Measurements from ENCODE around the gene CCDC87.

The CCDC87 gene

DNA sequence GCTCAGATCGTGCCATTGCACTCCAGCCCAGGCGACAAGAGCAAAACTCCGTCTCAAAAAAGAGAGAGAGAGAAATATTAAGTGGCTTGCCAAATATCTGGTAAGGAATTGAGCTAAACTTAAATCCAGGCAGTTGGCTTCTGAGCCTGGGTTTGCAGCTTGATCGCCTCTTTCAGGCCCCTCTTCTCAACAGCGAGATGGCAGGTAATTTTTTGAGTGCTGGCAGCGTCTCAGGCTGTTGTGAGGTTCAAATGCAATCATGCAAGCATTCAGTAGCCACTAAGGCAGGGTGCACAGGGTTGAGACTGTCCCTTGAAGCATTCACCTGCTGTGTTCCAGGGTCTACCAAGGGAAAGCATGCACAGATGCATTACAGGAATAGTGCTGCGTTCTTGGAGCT, 23.8 kb downstream of the CCDC87 start:
- Histone ChIP-seq H3K4me1 (ENCODE audit: control insufficient read depth, low read depth, low read length) (peaks cover 25% of the 10 kb centered on the region), H3K36me3 (ENCODE audit: control insufficient read depth, low read depth, low read length) (no peaks in the 10 kb centered on the region), H3K4me3 (ENCODE audit: low read length) (no peak overlapping the region), H3K9me3 (ENCODE audit: control insufficient read depth, low read depth, low read length) (no peaks in the 10 kb centered on the region), H3K27ac (ENCODE audit: low read length) (peak overlapping the region; percentile 22), H3K9ac (ENCODE audit: low read length) (no peak overlapping the region), H3K27me3 (ENCODE audit: control insufficient read depth, insufficient read depth, low read length) (no peaks in the 10 kb centered on the region)

DNA sequence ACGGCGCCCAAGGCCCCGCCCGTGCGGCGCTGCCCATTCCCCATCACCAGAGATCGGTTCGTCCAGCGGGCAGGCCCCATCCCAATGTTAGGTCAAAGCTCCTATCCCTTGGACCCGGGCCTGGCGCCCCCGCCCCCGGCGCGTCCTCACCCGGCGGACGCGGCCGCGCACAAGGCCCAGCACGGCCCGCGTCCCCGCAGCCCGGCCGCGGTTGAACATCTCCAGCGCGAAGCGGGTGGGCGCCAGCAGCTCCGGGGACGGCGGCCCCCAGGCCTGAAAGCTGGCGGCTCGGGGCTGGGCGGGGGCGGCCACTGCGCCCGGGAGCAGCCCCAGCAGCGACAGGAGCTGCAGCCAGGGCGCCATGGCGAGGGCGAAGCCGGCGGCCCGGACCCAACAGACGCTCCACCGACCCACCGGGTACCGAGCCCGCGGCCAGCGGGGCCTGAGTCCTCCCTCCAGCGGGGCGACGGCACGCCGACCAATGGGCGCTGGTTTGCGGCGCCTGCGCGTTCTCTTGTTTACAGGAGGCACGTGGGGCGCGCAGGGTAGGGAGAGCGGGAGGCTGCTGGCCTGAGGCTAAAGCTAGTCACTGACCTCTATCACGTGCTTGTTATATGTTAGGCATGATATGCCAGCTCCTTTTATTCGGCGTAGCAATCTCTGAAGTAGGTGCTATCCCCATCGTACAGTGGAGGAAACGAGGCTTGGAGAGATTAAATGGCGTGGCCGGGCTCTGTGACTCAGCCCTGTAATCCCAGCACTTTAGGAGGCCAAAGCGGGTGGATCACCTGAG, 24.5 kb downstream of the CCDC87 start, which contains the start of gene CTSF:
TSS of gene CTSF (minus strand) at position 483 of the 793 bp plus-strand sequence. CDS start at position 363, 120 bp downstream.
- Histone ChIP-seq H3K4me1 (ENCODE audit: control insufficient read depth, low read depth, low read length) (peaks cover 25% of the 10 kb centered on the region), H3K27ac (ENCODE audit: low read length) (peak within 1 kb of the TSS; percentile 22), H3K36me3 (ENCODE audit: control insufficient read depth, low read depth, low read length) (peaks cover under 1% of the 10 kb centered on the region), H3K9me3 (ENCODE audit: control insufficient read depth, low read depth, low read length) (no peaks in the 10 kb centered on the region), H3K9ac (ENCODE audit: low read length) (no peak within 1 kb of the TSS), H3K27me3 (ENCODE audit: control insufficient read depth, insufficient read depth, low read length) (no peaks in the 10 kb centered on the region), H3K4me3 (ENCODE audit: low read length) (no peak within 1 kb of the TSS)

DNA sequence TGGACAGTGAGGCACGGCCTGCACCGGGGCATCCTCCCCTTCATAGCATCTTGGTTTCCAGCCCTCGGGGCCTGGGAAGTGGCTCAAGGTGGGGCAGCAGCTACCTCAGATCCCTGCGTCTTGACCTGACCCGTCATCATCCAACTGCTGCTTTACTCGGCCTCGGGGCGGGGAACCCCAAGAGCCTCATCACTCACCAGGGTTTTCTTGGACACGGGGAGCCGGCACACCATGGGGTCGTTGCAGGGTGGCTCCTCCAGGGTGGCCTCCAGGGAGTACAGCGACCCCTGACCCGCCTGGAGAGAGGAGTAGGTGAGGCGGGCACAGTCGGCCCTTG, 25.1 kb downstream of the CCDC87 start:
- Histone ChIP-seq H3K27me3 (ENCODE audit: control insufficient read depth, insufficient read depth, low read length) (no peaks in the 10 kb centered on the region), H3K36me3 (ENCODE audit: control insufficient read depth, low read depth, low read length) (peaks cover 5% of the 10 kb centered on the region), H3K27ac (ENCODE audit: low read length) (no peak overlapping the region), H3K4me1 (ENCODE audit: control insufficient read depth, low read depth, low read length) (peaks cover 25% of the 10 kb centered on the region), H3K9ac (ENCODE audit: low read length) (no peak overlapping the region), H3K9me3 (ENCODE audit: control insufficient read depth, low read depth, low read length) (no peaks in the 10 kb centered on the region), H3K4me3 (ENCODE audit: low read length) (no peak overlapping the region)

DNA sequence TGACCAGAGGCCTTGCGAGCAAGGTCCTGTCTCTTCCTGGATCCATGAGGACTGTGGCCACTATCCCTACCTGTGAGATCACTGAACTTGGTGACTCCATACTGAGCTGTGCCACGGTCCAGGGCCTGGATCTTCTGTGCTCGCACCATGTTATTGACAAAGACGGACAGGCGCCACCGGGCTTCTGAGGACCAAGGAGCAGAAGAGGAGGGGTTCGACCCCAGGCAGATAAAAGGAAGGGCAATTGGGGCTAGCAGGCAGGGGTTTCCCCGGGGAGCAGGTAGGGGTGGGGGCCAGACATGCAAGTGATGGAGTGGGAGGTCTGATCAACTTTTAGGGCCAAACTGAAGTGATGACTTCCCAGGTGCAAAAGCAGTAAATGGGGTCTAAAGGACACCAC, 26.6 kb downstream of the CCDC87 start:
- no peak overlapping the region for H3K27ac ChIP-seq (ENCODE audit: low read length)
- H3K4me1 ChIP-seq (ENCODE audit: control insufficient read depth, low read depth, low read length) = peaks cover 20% of the 10 kb centered on the region
- H3K36me3 ChIP-seq (ENCODE audit: control insufficient read depth, low read depth, low read length) = peaks cover 18% of the 10 kb centered on the region
- no peaks in the 10 kb centered on the region for H3K27me3 ChIP-seq (ENCODE audit: control insufficient read depth, insufficient read depth, low read length)
- H3K4me3 ChIP-seq (ENCODE audit: low read length) = no peak overlapping the region
- H3K9ac ChIP-seq (ENCODE audit: low read length) = no peak overlapping the region
- no peaks in the 10 kb centered on the region for H3K9me3 ChIP-seq (ENCODE audit: control insufficient read depth, low read depth, low read length)

DNA sequence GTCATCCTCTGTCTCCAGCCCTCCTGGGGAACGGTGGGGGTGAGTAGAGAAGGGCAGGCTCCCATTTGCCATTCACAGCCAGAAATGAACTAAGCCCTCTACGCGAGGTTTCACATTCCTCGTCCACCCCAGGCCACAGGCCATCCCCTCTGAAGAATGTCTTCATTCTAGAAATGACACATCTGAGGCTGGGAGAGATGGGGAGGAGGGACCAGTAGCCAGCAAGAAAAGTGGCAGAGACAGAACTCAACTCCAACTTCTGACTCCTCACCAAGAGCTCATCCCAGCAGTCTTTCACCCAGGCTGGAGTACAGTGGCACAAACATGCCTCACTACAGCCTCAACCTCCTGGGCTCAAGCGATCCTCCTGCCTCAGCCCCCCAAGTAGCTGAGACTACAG, 27.9 kb downstream of the CCDC87 start:
- Histone ChIP-seq H3K4me1 (ENCODE audit: control insufficient read depth, low read depth, low read length) (peaks cover 9% of the 10 kb centered on the region), H3K4me3 (ENCODE audit: low read length) (no peak overlapping the region), H3K9me3 (ENCODE audit: control insufficient read depth, low read depth, low read length) (no peaks in the 10 kb centered on the region), H3K9ac (ENCODE audit: low read length) (no peak overlapping the region), H3K27me3 (ENCODE audit: control insufficient read depth, insufficient read depth, low read length) (no peaks in the 10 kb centered on the region), H3K27ac (ENCODE audit: low read length) (no peak overlapping the region), H3K36me3 (ENCODE audit: control insufficient read depth, low read depth, low read length) (peaks cover 29% of the 10 kb centered on the region)

DNA sequence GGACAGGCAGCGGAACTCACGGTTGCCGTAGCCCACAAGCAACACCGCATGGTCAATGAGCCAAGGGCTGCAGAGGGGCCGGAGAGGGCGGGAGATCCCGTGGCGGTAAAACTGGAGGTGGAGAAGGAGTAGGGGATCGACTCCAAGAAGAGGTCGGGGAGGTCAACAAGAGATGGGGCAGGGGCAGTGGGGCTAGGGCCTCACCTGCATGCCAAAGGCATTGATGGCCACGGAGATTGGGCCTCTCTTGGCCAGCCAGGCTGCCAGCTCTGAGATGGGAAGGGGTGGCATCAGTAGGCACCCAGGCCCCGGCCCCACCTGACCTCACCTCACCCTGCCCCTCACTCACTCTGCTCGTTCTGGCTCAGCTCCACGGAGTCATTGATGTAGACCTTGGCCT, 28.3 kb downstream of the CCDC87 start:
- Histone ChIP-seq H3K4me1 (ENCODE audit: control insufficient read depth, low read depth, low read length) (peaks cover 5% of the 10 kb centered on the region), H3K9me3 (ENCODE audit: control insufficient read depth, low read depth, low read length) (no peaks in the 10 kb centered on the region), H3K9ac (ENCODE audit: low read length) (no peak overlapping the region), H3K4me3 (ENCODE audit: low read length) (no peak overlapping the region), H3K27me3 (ENCODE audit: control insufficient read depth, insufficient read depth, low read length) (no peaks in the 10 kb centered on the region), H3K36me3 (ENCODE audit: control insufficient read depth, low read depth, low read length) (peaks cover 29% of the 10 kb centered on the region), H3K27ac (ENCODE audit: low read length) (no peak overlapping the region)

DNA sequence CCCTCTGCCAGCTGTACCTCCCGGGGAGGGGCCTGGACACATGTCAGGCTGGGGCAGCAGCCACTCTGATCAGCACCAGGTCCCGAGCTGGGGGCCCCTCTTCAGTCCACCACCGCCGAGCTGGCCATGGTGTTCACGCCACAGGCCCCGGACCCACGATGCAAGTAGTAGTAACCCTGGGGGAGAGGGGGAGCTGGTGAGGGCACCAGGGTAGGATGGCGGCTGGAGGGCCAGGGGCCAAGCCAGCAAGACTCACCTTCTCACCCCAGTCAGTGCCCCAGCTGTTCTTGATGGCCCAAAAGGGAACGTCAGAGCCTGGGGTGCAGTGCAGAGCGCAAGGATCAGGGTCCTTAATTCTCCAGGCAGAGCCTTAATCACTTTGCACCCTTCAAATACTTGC, 29.0 kb downstream of the CCDC87 start:
- no peak overlapping the region for H3K9ac ChIP-seq (ENCODE audit: low read length)
- no peak overlapping the region for H3K4me3 ChIP-seq (ENCODE audit: low read length)
- no peak overlapping the region for H3K27ac ChIP-seq (ENCODE audit: low read length)
- H3K9me3 ChIP-seq (ENCODE audit: control insufficient read depth, low read depth, low read length) = no peaks in the 10 kb centered on the region
- H3K4me1 ChIP-seq (ENCODE audit: control insufficient read depth, low read depth, low read length) = no peaks in the 10 kb centered on the region
- H3K36me3 ChIP-seq (ENCODE audit: control insufficient read depth, low read depth, low read length) = peaks cover 29% of the 10 kb centered on the region
- no peaks in the 10 kb centered on the region for H3K27me3 ChIP-seq (ENCODE audit: control insufficient read depth, insufficient read depth, low read length)

DNA sequence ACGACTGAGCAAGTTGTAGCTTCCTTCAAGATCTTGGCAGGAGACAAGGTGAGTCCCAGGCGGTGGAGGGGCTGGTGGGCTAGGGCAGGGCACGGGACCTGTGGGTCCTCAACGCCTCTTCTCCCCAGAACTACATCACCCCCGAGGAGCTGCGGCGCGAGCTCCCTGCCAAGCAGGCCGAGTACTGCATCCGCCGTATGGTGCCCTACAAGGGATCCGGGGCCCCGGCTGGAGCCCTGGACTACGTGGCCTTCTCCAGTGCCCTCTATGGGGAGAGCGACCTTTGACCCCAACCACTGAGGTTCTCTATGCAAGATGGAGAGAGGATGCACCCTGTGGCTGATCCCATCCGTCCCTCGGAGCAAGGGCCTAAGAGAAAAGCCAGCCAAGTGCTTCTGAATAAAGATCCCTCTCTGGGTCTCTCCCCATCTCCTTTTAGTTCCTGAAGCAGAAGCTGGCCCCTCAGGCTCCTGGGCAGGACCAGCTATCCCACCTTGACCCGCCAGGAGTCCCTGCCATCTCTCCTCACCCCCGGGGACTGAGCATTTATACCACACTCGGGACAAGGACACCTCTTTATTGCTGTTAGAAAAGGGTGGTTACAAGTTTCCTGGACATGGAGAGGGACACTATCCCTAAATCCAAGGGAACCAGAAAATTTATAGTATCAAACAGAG, 29.8 kb downstream of the CCDC87 start:
- Histone ChIP-seq H3K36me3 (ENCODE audit: control insufficient read depth, low read depth, low read length) (peaks cover 29% of the 10 kb centered on the region), H3K27me3 (ENCODE audit: control insufficient read depth, insufficient read depth, low read length) (no peaks in the 10 kb centered on the region), H3K4me1 (ENCODE audit: control insufficient read depth, low read depth, low read length) (no peaks in the 10 kb centered on the region), H3K9me3 (ENCODE audit: control insufficient read depth, low read depth, low read length) (no peaks in the 10 kb centered on the region), H3K27ac (ENCODE audit: low read length) (no peak overlapping the region), H3K9ac (ENCODE audit: low read length) (no peak overlapping the region), H3K4me3 (ENCODE audit: low read length) (no peak overlapping the region)

DNA sequence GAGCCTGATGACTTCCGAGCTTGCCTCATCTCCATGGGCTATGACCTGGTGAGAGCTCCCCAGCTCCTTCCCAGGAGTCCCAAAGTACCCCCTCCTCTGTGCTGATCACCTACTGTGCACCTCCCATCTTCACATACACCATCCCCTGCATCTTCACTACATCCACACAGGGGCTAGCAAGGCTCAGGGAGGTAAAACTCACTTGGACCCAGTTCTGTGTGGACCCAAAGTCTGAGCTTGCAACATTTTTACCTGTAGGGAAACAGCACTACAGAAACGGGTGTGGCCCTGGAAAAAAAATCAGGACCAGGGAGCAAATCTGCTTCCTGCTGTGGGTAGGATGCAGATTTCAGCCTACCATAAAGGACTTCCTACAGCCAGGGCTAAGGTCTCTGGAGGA, 30.6 kb downstream of the CCDC87 start:
- Histone ChIP-seq H3K27me3 (ENCODE audit: control insufficient read depth, insufficient read depth, low read length) (no peaks in the 10 kb centered on the region), H3K27ac (ENCODE audit: low read length) (no peak overlapping the region), H3K36me3 (ENCODE audit: control insufficient read depth, low read depth, low read length) (peaks cover 37% of the 10 kb centered on the region), H3K9me3 (ENCODE audit: control insufficient read depth, low read depth, low read length) (no peaks in the 10 kb centered on the region), H3K4me1 (ENCODE audit: control insufficient read depth, low read depth, low read length) (no peaks in the 10 kb centered on the region), H3K4me3 (ENCODE audit: low read length) (no peak overlapping the region), H3K9ac (ENCODE audit: low read length) (no peak overlapping the region)

DNA sequence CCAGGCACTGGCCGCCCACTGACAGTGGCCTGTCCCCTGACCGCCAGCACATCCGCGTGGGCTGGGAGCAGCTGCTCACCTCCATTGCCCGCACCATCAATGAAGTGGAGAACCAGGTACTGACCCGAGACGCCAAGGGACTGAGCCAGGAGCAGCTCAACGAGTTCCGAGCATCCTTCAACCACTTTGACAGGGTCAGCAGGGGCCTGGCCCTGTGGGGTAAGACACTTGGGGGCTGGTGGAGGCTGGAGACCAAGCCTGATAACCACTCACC, 31.0 kb downstream of the CCDC87 start:
- H3K4me1 ChIP-seq (ENCODE audit: control insufficient read depth, low read depth, low read length) = no peaks in the 10 kb centered on the region
- H3K9me3 ChIP-seq (ENCODE audit: control insufficient read depth, low read depth, low read length) = no peaks in the 10 kb centered on the region
- H3K36me3 ChIP-seq (ENCODE audit: control insufficient read depth, low read depth, low read length) = peaks cover 40% of the 10 kb centered on the region
- H3K9ac ChIP-seq (ENCODE audit: low read length) = no peak overlapping the region
- H3K4me3 ChIP-seq (ENCODE audit: low read length) = no peak overlapping the region
- H3K27me3 ChIP-seq (ENCODE audit: control insufficient read depth, insufficient read depth, low read length) = no peaks in the 10 kb centered on the region
- H3K27ac ChIP-seq (ENCODE audit: low read length) = no peak overlapping the region

DNA sequence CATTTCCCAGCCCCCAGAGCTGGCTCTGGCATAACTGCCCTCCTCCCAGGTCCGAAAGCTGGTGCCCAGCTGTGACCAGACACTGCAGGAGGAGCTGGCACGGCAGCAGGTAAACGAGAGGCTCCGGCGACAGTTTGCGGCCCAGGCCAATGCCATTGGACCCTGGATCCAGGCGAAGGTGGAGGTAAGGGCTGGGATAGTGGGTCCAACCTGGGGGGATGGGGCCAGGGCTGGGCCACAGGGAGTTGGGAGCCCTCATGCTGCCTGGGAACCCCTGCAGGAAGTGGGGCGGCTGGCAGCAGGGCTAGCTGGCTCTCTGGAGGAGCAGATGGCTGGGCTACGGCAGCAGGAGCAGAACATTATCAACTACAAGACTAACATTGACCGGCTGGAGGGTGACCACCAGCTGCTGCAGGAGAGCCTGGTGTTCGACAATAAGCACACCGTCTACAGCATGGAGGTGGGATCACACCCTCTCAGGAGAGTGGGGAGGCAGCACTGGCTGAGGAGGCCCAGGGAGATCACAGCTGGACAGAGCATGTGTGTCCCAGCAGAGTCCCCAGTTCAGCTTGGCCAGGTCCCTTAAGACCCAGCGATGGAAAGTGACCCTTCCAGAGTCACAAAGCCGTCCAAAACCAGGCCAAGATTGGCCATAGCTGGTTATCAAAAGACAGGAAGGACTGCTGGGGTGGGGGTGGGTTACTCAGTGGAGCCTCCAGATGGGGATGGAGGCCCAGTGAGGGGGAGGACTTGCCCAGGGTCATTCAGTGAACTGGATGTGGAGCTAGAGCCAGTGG, 31.5 kb downstream of the CCDC87 start:
- H3K36me3 ChIP-seq (ENCODE audit: control insufficient read depth, low read depth, low read length) = peaks cover 40% of the 10 kb centered on the region
- no peak overlapping the region for H3K4me3 ChIP-seq (ENCODE audit: low read length)
- no peaks in the 10 kb centered on the region for H3K9me3 ChIP-seq (ENCODE audit: control insufficient read depth, low read depth, low read length)
- no peaks in the 10 kb centered on the region for H3K4me1 ChIP-seq (ENCODE audit: control insufficient read depth, low read depth, low read length)
- H3K9ac ChIP-seq (ENCODE audit: low read length) = no peak overlapping the region
- no peak overlapping the region for H3K27ac ChIP-seq (ENCODE audit: low read length)
- H3K27me3 ChIP-seq (ENCODE audit: control insufficient read depth, insufficient read depth, low read length) = no peaks in the 10 kb centered on the region

Measured in iPS-18a (cell line).